GM18867 (cell line): ENCODE data around the gene C11orf21.
"Not testable (repeated sequence)": the region's sequence is repeated elsewhere in the genome, so short reads cannot be mapped to it uniquely, and the experiment has no call there.

Experiments
- ATAC-seq: cut with Tn5 transposase; IDR thresholded peaks from one replicate; pipeline ENCODE4 v1.9.1; 2021; ENCODE audit warnings: mild to moderate bottlenecking, moderate library complexity; ENCODE audit not compliant: unreplicated experiment

The C11orf21 gene

DNA sequence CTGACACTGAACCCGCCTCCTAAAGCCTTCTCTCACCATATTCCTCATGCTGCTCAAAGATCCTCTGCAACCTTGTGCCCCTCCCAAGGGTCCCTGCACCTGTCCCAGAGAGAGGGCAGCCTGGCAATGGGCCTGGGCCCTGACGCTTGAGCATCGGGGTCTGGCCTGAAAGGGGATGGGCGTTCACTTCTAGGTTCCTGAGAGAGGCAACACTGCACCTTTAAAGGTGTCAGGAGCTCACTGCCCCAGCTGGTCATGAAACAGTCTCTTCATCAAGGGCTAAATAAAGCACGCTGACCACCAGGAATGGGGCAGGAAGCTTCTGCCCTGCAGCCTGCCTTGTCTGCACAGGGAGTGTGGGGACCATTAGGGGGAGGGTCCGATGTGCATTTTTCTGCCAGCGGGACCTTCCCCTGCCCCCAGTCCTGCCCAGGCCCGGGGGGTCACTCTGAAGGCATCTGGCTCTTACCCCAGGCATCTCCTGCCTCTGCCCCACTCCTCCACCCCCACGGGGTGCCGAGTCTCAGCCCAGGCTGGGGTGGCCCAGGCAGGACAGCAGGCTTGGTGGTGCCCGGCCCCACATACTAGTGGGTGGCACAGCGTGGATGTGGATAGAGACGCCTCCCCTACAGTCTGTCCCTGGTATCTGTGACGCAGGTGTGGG is 3.5 kb downstream of the C11orf21 start:
- ATAC-seq: no peak

DNA sequence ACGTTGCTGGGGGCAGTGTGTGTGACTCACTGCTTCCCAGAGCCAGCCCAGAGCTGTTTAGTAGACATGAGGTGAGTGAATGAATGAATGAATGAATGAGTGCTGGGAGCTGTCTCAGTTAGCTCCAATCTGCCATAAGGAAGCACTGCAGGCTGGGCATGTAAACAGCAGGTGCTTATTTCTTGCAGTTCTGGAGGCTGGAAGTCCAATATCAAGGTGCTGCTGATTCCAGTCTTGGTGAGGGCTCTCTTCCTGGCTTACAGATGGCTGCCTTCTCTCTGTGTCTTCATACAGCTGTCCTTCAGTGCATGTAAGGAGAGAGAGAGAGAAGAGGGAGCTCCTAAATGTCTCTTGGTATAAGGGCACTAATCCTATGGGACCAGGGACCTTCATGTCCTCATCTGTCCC is 4.1 kb downstream of the C11orf21 start:
- ATAC-seq: no peak

GRCh38 chr11:2296913-2297622 is 4.7 kb downstream of the C11orf21 start:
- no peak for ATAC-seq

- no peak for ATAC-seq
Observed at GRCh38 chr11:2295971-2296912, 5.5 kb downstream of the C11orf21 start.

- ATAC-seq: no peak
Observed at GRCh38 chr11:2294926-2295290, 6.8 kb downstream of the C11orf21 start.

DNA sequence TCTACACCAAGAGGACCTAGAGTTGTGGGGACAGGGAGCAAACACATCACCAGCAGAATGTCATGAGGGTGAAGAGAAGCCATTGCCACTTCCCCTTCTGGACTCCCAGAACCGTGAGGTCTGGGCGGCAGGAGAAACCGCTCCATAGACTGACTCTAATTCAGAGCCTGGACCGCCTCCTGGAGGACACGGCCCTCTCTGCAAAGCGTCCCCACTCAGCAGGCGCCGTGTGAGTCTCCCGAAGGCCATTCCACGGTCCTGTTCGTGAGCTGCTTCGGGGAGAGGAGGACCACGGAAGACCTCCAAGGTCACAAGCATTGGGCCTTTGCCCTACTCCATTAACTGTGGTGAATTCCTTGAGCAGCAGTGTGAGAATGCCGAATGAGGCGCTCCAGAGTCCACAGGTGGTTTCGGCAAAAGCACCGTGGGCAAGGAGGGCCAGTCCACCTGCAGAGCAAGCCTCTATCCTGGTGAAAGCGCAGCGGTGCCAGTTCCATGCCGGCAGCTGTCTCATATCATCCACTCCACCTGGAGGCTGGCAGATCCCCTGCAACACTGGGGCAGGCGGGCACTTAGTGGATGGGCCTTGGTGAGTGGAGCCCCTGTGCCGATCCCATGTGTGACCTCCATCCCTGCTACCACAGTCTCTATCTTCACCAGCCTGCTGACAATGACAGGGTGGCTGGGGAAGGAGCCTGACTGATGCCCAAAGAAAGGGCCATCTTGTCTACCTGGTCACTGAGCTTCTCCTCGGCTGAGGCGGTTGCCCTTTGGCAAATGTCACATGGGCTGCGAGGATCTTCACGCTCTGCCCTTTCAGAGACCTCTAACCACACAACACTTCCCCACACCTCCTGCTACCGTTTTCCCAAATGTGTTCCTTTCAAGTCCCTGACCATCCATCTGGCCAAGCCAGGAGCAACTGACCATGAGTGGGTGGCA is 7.5 kb downstream of the C11orf21 start:
- ATAC-seq: no peak

- no peak for ATAC-seq
Observed at GRCh38 chr11:2293531-2293971, 8.2 kb downstream of the C11orf21 start.

GRCh38 chr11:2290351-2290841 is 11.3 kb downstream of the C11orf21 start:
- no peak for ATAC-seq

- no peak for ATAC-seq
Observed at GRCh38 chr11:2289859-2290258, 11.9 kb downstream of the C11orf21 start.

DNA sequence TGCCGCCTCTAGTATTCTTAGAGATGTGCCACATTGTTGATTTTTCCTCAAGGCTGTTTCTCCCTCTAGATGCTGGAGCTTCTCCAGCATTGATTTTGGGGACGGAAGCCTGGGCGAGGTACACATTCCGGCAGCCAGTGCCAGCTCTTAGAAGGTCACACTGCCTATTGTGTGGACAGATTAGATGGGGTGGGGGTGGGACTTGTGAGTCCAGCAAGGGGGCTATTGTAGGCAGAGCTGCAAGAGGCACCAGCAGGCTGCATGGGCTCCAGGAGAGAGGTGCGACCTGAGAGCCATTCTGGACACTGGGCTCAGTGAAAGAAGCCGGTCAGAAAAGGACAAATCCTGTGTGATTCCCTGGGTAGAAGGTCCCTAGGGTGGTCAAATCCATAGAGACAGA is 12.4 kb downstream of the C11orf21 start:
- ATAC-seq: no peak

DNA sequence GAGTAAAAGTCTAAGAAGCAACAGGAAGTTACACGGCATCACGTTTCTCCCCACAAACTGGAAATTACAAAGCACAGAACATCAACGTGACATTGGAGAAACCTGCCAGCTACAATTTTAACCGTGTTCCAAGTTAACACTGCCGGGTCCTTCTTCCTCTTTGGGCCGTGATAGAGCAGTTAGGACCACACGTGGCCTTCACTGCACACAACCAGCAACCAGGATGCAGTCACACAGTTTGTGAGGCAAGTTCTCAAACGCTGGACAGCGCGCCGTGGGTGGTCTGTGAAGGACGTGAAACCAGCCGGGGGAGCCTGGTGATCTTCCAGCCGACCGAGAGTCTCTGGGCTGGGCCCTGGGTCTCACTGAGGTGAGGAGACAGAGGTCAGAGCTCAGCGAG is 14.6 kb downstream of the C11orf21 start:
- no peak for ATAC-seq

DNA sequence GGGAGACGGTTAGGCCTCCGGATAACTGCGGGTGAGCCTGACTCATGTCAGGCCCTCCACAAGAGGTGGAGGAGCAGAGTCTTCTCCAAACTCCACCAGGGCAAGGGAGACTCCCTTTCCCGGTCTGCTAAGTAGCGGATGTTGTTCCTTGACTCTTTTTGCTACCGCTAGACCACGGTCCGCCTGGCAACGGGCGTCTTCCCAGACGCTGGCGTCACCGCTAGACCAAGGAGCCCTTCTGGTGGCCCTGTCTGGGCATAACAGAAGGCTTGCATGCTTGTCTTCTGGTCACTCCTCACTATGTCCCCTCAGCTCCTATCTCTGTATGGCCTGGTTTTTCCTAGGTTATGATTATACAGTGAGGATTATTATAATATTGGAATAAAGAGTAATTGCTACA is 15.4 kb downstream of the C11orf21 start:
- not testable (repeated sequence) for ATAC-seq

- ATAC-seq: no peak
Observed at GRCh38 chr11:2280208-2280607, 21.5 kb downstream of the C11orf21 start.

GRCh38 chr11:2277933-2278523 is 23.7 kb downstream of the C11orf21 start:
- no peak for ATAC-seq

GRCh38 chr11:2277008-2277346 is 24.7 kb downstream of the C11orf21 start:
- no peak for ATAC-seq

DNA sequence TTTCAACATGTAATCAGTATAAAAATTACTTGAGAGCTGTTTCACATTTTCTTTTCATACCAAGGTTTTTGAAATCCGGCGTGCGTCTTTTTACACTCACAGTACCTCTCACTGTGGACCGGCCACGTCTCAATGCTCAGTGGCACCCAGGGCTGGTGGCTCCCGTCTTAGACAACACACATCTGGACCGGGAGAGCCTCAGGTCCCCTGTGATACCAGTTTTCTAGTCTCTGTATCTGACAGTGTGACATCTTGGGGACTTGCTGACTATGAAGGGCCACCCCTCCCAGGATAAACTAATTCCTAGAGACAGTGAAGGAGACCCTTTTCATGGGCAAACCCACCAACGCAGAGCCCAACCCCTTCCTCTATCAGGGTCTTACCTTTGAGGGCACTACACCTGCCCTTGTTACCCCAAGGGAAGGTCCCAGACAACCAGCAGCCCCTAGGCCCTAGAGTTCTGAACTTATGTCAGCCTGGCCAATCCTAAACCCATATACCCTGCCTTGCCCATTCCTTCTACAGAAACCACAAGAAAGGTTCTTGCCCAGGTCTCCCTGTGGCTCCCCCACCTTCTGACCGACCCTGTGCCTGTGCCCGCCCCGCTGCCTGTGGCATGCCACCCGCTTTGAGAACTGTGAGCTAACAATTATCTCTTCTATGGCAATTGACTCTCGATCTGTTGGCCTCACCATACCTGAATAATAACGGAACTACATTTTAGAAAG is 25.3 kb downstream of the C11orf21 start:
- ATAC-seq: no peak

DNA sequence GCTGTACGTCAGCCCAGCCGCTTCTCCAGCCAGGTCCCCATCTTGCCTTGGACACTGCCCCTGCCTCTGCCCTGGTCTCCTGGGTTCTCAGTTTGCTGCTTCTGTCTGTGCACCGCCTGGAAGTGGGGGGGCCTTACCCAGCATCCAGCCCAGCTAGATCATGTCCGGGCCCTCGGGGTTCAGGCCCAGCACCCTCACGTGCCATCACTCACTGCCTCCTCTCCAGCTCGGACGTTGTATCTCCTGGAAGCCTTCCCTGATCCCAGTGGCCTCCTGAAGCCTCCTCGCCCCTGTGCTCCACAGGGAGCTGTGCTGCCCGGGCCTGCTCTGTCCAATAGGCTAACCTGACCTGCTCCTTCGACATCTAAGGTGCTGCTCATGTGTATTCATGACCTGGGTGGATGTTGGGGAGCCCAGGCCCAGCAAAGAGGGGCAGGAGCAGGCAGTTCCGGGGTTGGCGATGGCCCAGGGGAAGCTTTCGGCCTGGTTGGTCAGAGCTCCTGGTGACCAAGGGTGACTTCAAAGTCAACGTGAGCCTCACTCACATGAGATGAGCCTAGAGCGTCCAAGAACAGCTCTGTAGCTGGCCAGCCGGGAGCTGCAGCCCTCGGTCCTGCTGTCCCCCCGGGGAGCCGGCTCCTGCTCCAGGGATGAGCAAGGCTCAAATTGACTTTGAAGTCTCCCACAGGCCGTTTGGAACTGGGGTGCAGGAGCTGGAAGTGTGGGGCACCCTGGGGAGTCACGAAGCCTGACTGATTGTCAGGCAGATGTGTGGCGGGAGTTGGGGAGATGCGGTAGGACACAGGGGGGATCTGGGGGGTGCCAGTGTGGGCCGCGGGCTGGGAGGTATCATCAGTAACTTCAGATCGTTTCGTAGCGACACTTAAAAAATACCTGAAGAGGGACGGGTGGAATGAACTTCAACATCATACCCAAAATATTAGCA is 26.1 kb downstream of the C11orf21 start:
- no peak for ATAC-seq

GRCh38 chr11:2273771-2274170 is 27.9 kb downstream of the C11orf21 start:
- ATAC-seq: no peak
